ENCODE data around the gene GEMIN5. TPM values are rescaled to one million over a fixed set of nuclear protein-coding genes. Genes with fewer than 3 reads are reported as not detected.

Gene GEMIN5
- total and polyA plus RNA-seq, 2 of the 13 experiments (the other 11 are each of a cell fraction or from before 2014, with no cell fraction given) = 6.6 to 28.6 TPM

DNA sequence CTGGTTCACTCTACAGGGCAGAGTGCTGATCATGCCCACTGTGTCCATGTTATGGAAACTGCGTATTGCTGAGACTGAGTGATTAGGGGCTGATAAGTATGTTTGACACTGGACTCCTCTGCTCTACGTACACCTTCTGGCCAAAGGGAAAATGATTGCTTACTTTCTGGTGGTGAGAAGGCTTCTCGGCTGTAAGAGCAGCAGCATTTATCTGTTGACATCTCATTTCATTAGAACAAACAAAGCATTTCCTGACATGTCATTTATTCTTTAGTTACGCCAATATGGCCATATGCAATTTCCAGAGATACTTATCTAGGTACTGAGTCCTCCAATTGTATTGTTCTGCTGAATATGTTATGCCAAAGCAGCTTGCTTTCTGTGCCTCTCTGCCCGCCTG, 93.2 kb downstream of the GEMIN5 start (continued):
- TF ChIP-seq SMARCC2 (IDR thresholded peaks at IDR 0.05) (no peak), NPAS2 (CRISPR knock-in tag; IDR thresholded peaks at IDR 0.05; ENCODE audit: borderline replicate concordance) (no peak), NKX3-1 (CRISPR knock-in tag; IDR thresholded peaks at IDR 0.05) (no peak), PHF5A (CRISPR knock-in tag; IDR thresholded peaks at IDR 0.05; ENCODE audit: low read depth, unreplicated experiment) (no peak), NFRKB (IDR thresholded peaks at IDR 0.05) (no peak), ZFYVE20 (CRISPR knock-in tag; IDR thresholded peaks at IDR 0.05; ENCODE audit: borderline replicate concordance, low read depth) (no peak), ZNF674 (CRISPR knock-in tag; IDR thresholded peaks at IDR 0.05; ENCODE audit: low read depth) (no peak), HOXA9 (CRISPR knock-in tag; IDR thresholded peaks at IDR 0.05; ENCODE audit: borderline replicate concordance) (no peak), HNRNPL (IDR thresholded peaks at IDR 0.05; ENCODE audit: low read depth, low read length) (no peak), NFYB (CRISPR knock-in tag; IDR thresholded peaks at IDR 0.05) (no peak), SOX13 (IDR thresholded peaks at IDR 0.05) (no peak), SOX13 (CRISPR knock-in tag; conservative IDR thresholded peaks at IDR 0.05 in 1 of 2, IDR thresholded peaks at IDR 0.05 in 1 of 2) (peak in 1 of 2 experiments; percentile 86; a peak in 2 of 4 replicates), ZNF605 (CRISPR knock-in tag; IDR thresholded peaks at IDR 0.05) (no peak), ZNF235 (CRISPR knock-in tag; IDR thresholded peaks at IDR 0.05; ENCODE audit: borderline replicate concordance) (no peak), ZNF749 (CRISPR knock-in tag; IDR thresholded peaks at IDR 0.05; ENCODE audit: borderline replicate concordance) (no peak), FOSL1 (CRISPR knock-in tag; IDR thresholded peaks at IDR 0.05; ENCODE audit: borderline replicate concordance) (no peak)
- TF ChIP-seq, protein P1, sequence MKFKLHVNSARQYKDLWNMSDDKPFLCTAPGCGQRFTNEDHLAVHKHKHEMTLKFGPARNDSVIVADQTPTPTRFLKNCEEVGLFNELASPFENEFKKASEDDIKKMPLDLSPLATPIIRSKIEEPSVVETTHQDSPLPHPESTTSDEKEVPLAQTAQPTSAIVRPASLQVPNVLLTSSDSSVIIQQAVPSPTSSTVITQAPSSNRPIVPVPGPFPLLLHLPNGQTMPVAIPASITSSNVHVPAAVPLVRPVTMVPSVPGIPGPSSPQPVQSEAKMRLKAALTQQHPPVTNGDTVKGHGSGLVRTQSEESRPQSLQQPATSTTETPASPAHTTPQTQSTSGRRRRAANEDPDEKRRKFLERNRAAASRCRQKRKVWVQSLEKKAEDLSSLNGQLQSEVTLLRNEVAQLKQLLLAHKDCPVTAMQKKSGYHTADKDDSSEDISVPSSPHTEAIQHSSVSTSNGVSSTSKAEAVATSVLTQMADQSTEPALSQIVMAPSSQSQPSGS (CRISPR knock-in tag; IDR thresholded peaks at IDR 0.05) = no peak
- TF ChIP-seq, protein P2, sequence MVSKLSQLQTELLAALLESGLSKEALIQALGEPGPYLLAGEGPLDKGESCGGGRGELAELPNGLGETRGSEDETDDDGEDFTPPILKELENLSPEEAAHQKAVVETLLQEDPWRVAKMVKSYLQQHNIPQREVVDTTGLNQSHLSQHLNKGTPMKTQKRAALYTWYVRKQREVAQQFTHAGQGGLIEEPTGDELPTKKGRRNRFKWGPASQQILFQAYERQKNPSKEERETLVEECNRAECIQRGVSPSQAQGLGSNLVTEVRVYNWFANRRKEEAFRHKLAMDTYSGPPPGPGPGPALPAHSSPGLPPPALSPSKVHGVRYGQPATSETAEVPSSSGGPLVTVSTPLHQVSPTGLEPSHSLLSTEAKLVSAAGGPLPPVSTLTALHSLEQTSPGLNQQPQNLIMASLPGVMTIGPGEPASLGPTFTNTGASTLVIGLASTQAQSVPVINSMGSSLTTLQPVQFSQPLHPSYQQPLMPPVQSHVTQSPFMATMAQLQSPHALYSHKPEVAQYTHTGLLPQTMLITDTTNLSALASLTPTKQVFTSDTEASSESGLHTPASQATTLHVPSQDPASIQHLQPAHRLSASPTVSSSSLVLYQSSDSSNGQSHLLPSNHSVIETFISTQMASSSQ (IDR thresholded peaks at IDR 0.05; ENCODE audit: low read depth) = no peak
- TF ChIP-seq, protein P2 (CRISPR knock-in tag; IDR thresholded peaks at IDR 0.05; ENCODE audit: borderline replicate concordance) = no peak
- TF ChIP-seq, protein P3, sequence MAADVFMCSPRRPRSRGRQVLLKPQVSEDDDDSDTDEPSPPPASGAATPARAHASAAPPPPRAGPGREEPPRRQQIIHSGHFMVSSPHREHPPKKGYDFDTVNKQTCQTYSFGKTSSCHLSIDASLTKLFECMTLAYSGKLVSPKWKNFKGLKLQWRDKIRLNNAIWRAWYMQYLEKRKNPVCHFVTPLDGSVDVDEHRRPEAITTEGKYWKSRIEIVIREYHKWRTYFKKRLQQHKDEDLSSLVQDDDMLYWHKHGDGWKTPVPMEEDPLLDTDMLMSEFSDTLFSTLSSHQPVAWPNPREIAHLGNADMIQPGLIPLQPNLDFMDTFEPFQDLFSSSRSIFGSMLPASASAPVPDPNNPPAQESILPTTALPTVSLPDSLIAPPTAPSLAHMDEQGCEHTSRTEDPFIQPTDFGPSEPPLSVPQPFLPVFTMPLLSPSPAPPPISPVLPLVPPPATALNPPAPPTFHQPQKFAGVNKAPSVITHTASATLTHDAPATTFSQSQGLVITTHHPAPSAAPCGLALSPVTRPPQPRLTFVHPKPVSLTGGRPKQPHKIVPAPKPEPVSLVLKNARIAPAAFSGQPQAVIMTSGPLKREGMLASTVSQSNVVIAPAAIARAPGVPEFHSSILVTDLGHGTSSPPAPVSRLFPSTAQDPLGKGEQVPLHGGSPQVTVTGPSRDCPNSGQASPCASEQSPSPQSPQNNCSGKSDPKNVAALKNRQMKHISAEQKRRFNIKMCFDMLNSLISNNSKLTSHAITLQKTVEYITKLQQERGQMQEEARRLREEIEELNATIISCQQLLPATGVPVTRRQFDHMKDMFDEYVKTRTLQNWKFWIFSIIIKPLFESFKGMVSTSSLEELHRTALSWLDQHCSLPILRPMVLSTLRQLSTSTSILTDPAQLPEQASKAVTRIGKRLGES (CRISPR knock-in tag; IDR thresholded peaks at IDR 0.05; ENCODE audit: borderline replicate concordance) = no peak
- TF ChIP-seq, protein P4, sequence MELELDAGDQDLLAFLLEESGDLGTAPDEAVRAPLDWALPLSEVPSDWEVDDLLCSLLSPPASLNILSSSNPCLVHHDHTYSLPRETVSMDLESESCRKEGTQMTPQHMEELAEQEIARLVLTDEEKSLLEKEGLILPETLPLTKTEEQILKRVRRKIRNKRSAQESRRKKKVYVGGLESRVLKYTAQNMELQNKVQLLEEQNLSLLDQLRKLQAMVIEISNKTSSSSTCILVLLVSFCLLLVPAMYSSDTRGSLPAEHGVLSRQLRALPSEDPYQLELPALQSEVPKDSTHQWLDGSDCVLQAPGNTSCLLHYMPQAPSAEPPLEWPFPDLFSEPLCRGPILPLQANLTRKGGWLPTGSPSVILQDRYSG (CRISPR knock-in tag; IDR thresholded peaks at IDR 0.05) = no peak

Measured in HepG2 (cell line).